Measurements from ENCODE around the gene IDH2. TPM values are rescaled to one million over a fixed set of nuclear protein-coding genes. Genes with fewer than 3 reads are reported as not detected.

Gene IDH2
- total and polyA plus RNA-seq, 4 donors, result 149 to 339 (median 298) TPM

- DNase-seq (ENCODE audit: low spot score), result no peak
- Histone ChIP-seq H3K4me3 (ENCODE audit: low read depth in 1 of 3, low read length in 3 of 3) (no peak overlapping the region), H3K4me1 (ENCODE audit: control insufficient read depth in 4 of 4, insufficient read depth in 4 of 4, low read length in 3 of 4) (peaks cover 0 to 14% (median 2%) of the 10 kb centered on the region in 4 donors), H3K27ac (ENCODE audit: low read depth in 1 of 2, low read length in 2 of 2) (peak overlapping the region; percentile 61 to 79), H3K9ac (ENCODE audit: low read depth in 1 of 2, low read length in 2 of 2) (no peak overlapping the region), H3K36me3 (ENCODE audit: control insufficient read depth in 4 of 4, insufficient read depth in 3 of 4, low read depth in 1 of 4, low read length in 3 of 4) (peaks cover 0 to 5% (median under 1%) of the 10 kb centered on the region in 4 donors), H3K9me3 (ENCODE audit: control insufficient read depth in 4 of 4, low read length in 3 of 4) (no peaks in the 10 kb centered on the region), H3K27me3 (ENCODE audit: control insufficient read depth in 4 of 4, insufficient read depth in 4 of 4, low read length in 3 of 4) (no peaks in the 10 kb centered on the region)
- 73% methylated on average over 30 of the region's 30 CpGs for WGBS
- TF ChIP-seq REST (IDR thresholded peaks at IDR 0.05) (no peak), RAD21 (IDR thresholded peaks at IDR 0.05) (peak; percentile 11 to 38), MAX (IDR thresholded peaks at IDR 0.05) (peak; percentile 75), ATF3 (IDR thresholded peaks at IDR 0.05) (no peak), SP1 (IDR thresholded peaks at IDR 0.05) (peak; percentile 20), FOXA2 (IDR thresholded peaks at IDR 0.05) (no peak), NR2F2 (IDR thresholded peaks at IDR 0.05) (peak; percentile 98), ZBTB33 (IDR thresholded peaks at IDR 0.05) (no peak)
Measured at GRCh38 chr15:90064911-90065681, 37.2 kb downstream of the IDH2 start.

- peaks cover 0 to 5% (median under 1%) of the 10 kb centered on the region in 4 donors for H3K36me3 ChIP-seq (ENCODE audit: control insufficient read depth in 4 of 4, insufficient read depth in 3 of 4, low read depth in 1 of 4, low read length in 3 of 4)
- H3K27ac ChIP-seq (ENCODE audit: low read depth in 1 of 2, low read length in 2 of 2), result peak overlapping the region; percentile 65 to 79
- H3K27me3 ChIP-seq (ENCODE audit: control insufficient read depth in 4 of 4, insufficient read depth in 4 of 4, low read length in 3 of 4), result no peaks in the 10 kb centered on the region
- H3K4me1 ChIP-seq (ENCODE audit: control insufficient read depth in 4 of 4, insufficient read depth in 4 of 4, low read length in 3 of 4), result peaks cover 0 to 14% (median 3%) of the 10 kb centered on the region in 4 donors
- H3K9ac ChIP-seq (ENCODE audit: low read depth in 1 of 2, low read length in 2 of 2), result no peak overlapping the region
- WGBS, result 83% methylated on average over 11 of the region's 11 CpGs
- H3K4me3 ChIP-seq (ENCODE audit: low read depth in 1 of 3, low read length in 3 of 3), result no peak overlapping the region
- TF ChIP-seq NR2F2 (IDR thresholded peaks at IDR 0.05) (no peak), JUND (IDR thresholded peaks at IDR 0.05) (no peak), TAF1 (conservative IDR thresholded peaks at IDR 0.05) (no peak), HNF4A (conservative IDR thresholded peaks at IDR 0.05) (no peak), RAD21 (IDR thresholded peaks at IDR 0.05) (no peak), ZBTB33 (IDR thresholded peaks at IDR 0.05) (no peak), RXRA (IDR thresholded peaks at IDR 0.05) (no peak), CTCF (IDR thresholded peaks at IDR 0.05; ENCODE audit: low read depth, low read length, missing input control) (no peak), MAX (IDR thresholded peaks at IDR 0.05) (no peak), SP1 (IDR thresholded peaks at IDR 0.05) (no peak)
- no peaks in the 10 kb centered on the region for H3K9me3 ChIP-seq (ENCODE audit: control insufficient read depth in 4 of 4, low read length in 3 of 4)
- DNase-seq (ENCODE audit: low spot score), result no peak
Measured at GRCh38 chr15:90063770-90064247, 38.5 kb downstream of the IDH2 start.

Data from liver (tissue), 9 donors.